Esophagus muscularis mucosa (tissue), 4 donors: ENCODE measurements around the gene CLDN24. TPM values are rescaled to one million over a fixed set of nuclear protein-coding genes. Genes with fewer than 3 reads are reported as not detected.

Source experiments
- DNase-seq: peaks from one replicate; pipeline ENCODE4 v3.0.0-alpha.2; 2017; ENCODE audit errors: extremely low spot score
- H3K27ac ChIP-seq, 4 donors: fragments of 200-600 bp; sonication (generic); replicated peaks in 1 of 4; 1 replicate in 3 of 4; 2 replicates in 1 of 4; pipeline ENCODE4 v1.5.1; 2016 to 2019; ENCODE audit warnings: mild to moderate bottlenecking in 1 of 4
- H3K27me3 ChIP-seq, 4 donors: fragments of 200-600 bp; sonication (generic); one replicate each; pipeline versions ENCODE4 v1.5.1 to v1.6.0; 2016 to 2019
- H3K36me3 ChIP-seq, 4 donors: fragments of 200-600 bp; sonication (generic); one replicate each; pipeline ENCODE4 v1.5.1; 2016 to 2019
- H3K4me1 ChIP-seq, 4 donors: fragments of 200-600 bp; sonication (generic); one replicate each; pipeline ENCODE4 v1.5.1; 2016 to 2019
- H3K4me3 ChIP-seq, 4 donors: fragments of 200-600 bp; sonication (generic); 1 replicate in 2 of 4; 2 replicates in 2 of 4; pipeline ENCODE4 v1.5.1; 2016 to 2019; ENCODE audit warnings: mild to moderate bottlenecking in 4 of 4, moderate library complexity in 1 of 4
- H3K9me3 ChIP-seq, 4 donors: fragments of 200-600 bp; sonication (generic); 1 replicate in 3 of 4; 2 replicates in 1 of 4; pipeline ENCODE4 v1.5.1; 2016 to 2019
- CTCF ChIP-seq, 3 experiments: fragments of 200-600 bp in 2 of 3; fragments of 450-650 bp in 1 of 3; sonication (generic) in 2 of 3; IDR thresholded peaks; one replicate each; pipeline ENCODE4 v1.5.1; 2017 to 2019; ENCODE audit warnings: antibody characterized with exemption in 3 of 3, mild to moderate bottlenecking in 2 of 3, moderate library complexity in 1 of 3
- EP300 ChIP-seq: sonication (generic); formaldehyde crosslinking; IDR thresholded peaks from one replicate; pipeline ENCODE4 v1.6.1; 2017; ENCODE audit warnings: antibody characterized with exemption
- POLR2A ChIP-seq: fragments of 450-650 bp; IDR thresholded peaks from one replicate; pipeline ENCODE4 v1.6.1; 2017; ENCODE audit warnings: antibody characterized with exemption, moderate library complexity, mild to moderate bottlenecking, low read depth
- POLR2AphosphoS5 ChIP-seq, 2 donors: sonication (generic); formaldehyde crosslinking; IDR thresholded peaks; one replicate each; pipeline ENCODE4 v1.6.1; 2017; ENCODE audit warnings: antibody characterized with exemption in 2 of 2
- WGBS: methylation state at CpG from one replicate; pipeline ENCODE4 v1.1.5; 2018; 5-methylcytosine and 5-hydroxymethylcytosine counted together
- intact Hi-C: fragments of 100-400 bp; cut with DNase I; formaldehyde crosslinking; loops from one replicate; pipeline ENCODE4 v1.15.1; 2023
- total RNA-seq, 4 donors: library from RNA; depleted of rRNA; stranded (reverse); fragments of >200 nt; gene quantifications; one replicate each; pipeline versions ENCODE4 v1.1.0 to v1.2.1, GENCODE V29; 2016

The CLDN24 gene
- total RNA-seq: not detected

DNA sequence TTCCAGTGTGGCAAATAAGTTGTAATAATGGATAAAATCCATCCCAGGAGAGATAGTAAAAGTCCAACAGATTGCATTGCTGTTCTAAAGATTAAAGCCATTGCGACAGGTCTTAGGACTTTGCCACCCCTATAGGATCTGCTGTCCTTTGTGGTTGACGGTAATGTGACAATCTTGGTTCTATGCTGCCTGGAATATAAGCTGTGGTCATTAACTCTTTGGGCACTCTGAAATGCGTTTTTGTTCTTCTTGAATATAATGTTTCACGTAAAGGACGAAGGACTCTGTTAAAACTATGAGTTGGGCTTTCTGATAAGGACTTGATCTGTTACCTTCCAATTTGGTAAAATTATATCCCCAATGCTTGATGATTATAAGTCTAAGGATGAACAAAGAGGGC lies at the start of gene CLDN24:
CLDN24 (minus strand) TSS at position 101 of the 400 bp plus-strand sequence; CDS start at position 101, 0 bp downstream.
- no peaks in the 10 kb centered on the region for H3K27me3 ChIP-seq
- no peak within 1 kb of the TSS for H3K4me3 ChIP-seq
- H3K27ac ChIP-seq: no peak within 1 kb of the TSS
- intact Hi-C loops: no loop called here
- peaks cover 0 to 10% (median 5%) of the 10 kb centered on the region in 4 donors for H3K36me3 ChIP-seq
- TF ChIP-seq POLR2AphosphoS5 (IDR thresholded peaks at IDR 0.05) (no peak), EP300 (no peak), CTCF (IDR thresholded peaks at IDR 0.05) (no peak), POLR2A (no peak)
- H3K4me1 ChIP-seq: peaks cover 0 to 8% (median 0%) of the 10 kb centered on the region in 4 donors
- 96% methylated on average over 5 of the region's 5 CpGs for WGBS
- no peak for DNase-seq
- no peaks in the 10 kb centered on the region for H3K9me3 ChIP-seq

- 82% methylated on average over 8 of the region's 12 CpGs for WGBS
- no peaks in the 10 kb centered on the region for H3K36me3 ChIP-seq
- no peak overlapping the region for H3K27ac ChIP-seq
- no peak for DNase-seq
- no peaks in the 10 kb centered on the region for H3K27me3 ChIP-seq
- intact Hi-C loops: no loop called here
- H3K4me3 ChIP-seq: no peak overlapping the region
- TF ChIP-seq POLR2AphosphoS5 (IDR thresholded peaks at IDR 0.05) (no peak), POLR2A (no peak), CTCF (IDR thresholded peaks at IDR 0.05) (no peak), EP300 (no peak)
- peaks cover 0 to 7% (median 3%) of the 10 kb centered on the region in 4 donors for H3K9me3 ChIP-seq
- no peaks in the 10 kb centered on the region for H3K4me1 ChIP-seq
Observed at GRCh38 chr4:183370786-183371185, 48.6 kb upstream of the CLDN24 start.

DNA sequence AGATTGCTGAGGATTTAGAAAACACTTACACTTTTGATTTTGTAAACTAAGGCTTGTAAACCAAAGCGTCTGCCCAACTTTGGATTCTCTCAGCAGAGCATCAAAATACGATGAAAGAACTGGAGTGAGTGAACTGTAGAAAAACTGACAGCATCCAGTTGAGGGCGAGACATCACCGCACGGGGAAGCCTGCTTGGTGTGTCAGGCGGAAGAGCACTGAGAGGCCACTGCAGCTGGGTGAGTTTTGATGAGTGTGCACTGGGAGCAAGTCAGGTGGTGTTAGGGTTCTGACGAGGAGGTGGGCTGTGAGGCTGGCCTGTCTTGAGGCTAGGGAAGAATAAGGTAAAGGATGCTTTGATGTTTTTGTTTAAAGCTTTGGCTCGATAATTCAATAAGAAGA lies 46.8 kb upstream of the CLDN24 start:
- H3K27ac ChIP-seq: no peak overlapping the region
- no peaks in the 10 kb centered on the region for H3K27me3 ChIP-seq
- H3K4me1 ChIP-seq: no peaks in the 10 kb centered on the region
- DNase-seq: no peak
- TF ChIP-seq POLR2A (no peak), CTCF (IDR thresholded peaks at IDR 0.05) (no peak), EP300 (no peak), POLR2AphosphoS5 (IDR thresholded peaks at IDR 0.05) (no peak)
- intact Hi-C loops: no loop called here
- WGBS: 78% methylated on average over 8 of the region's 8 CpGs
- no peaks in the 10 kb centered on the region for H3K36me3 ChIP-seq
- peaks cover 0 to 7% (median 3%) of the 10 kb centered on the region in 4 donors for H3K9me3 ChIP-seq
- H3K4me3 ChIP-seq: no peak overlapping the region

DNA sequence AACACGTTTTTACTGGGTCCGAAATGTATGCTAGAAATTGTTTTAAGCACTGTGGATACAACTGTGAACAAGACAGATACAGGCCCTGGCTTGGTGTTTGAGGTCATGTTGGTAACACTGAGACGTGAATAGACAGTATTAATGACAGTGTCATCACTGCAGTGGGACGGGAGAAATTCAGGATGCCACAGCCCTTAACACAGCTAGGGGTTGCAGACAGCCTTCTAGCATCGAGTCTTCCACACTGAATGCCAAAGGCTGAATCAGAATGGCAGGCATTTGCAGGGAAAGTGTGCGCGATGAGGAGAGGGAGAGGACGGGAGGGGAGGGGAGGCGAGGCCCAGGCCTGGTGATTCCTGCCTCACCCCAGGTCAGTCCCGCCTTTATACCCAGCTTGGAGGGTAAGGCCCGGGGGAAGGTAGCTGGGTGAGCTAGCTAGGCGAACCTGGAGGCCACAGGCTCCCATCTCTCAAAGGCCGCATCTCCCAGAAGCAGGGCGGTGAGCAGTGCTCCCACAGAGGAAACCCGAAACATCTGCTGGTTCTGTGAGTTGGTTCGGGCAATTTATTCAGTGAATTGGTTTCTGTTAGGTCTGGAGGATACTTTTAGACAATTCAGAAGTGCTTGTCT lies 44.1 kb upstream of the CLDN24 start:
- TF ChIP-seq EP300: no peak
- TF ChIP-seq POLR2AphosphoS5 (IDR thresholded peaks at IDR 0.05): no peak
- no peak for TF ChIP-seq CTCF (IDR thresholded peaks at IDR 0.05)
- no peak for TF ChIP-seq POLR2A
- Histone ChIP-seq H3K4me3 (no peak overlapping the region), H3K9me3 (peaks cover 0 to 2% (median 0%) of the 10 kb centered on the region in 4 donors), H3K4me1 (no peaks in the 10 kb centered on the region), H3K27ac (no peak overlapping the region), H3K27me3 (no peaks in the 10 kb centered on the region), H3K36me3 (no peaks in the 10 kb centered on the region)
- no peak for DNase-seq
- 81% methylated on average over 16 of the region's 16 CpGs for WGBS
- intact Hi-C loops: no loop called here

- Histone ChIP-seq H3K27me3 (no peaks in the 10 kb centered on the region), H3K27ac (no peak overlapping the region), H3K36me3 (no peaks in the 10 kb centered on the region), H3K9me3 (peaks cover 0 to 4% (median 0%) of the 10 kb centered on the region in 4 donors), H3K4me1 (no peaks in the 10 kb centered on the region), H3K4me3 (no peak overlapping the region)
- WGBS: 55% methylated on average over 10 of the region's 10 CpGs
- TF ChIP-seq EP300: no peak
- no peak for TF ChIP-seq POLR2A
- TF ChIP-seq CTCF (IDR thresholded peaks at IDR 0.05): no peak
- TF ChIP-seq POLR2AphosphoS5 (IDR thresholded peaks at IDR 0.05): no peak
- intact Hi-C loops: no loop called here
- DNase-seq: no peak
Observed at GRCh38 chr4:183364025-183364424, 41.8 kb upstream of the CLDN24 start.
